Activated CD8-positive, alpha-beta memory T cell treated with anti-CD3 and anti-CD28 coated beads for 36 hours (primary cell): ENCODE measurements around the gene PTPN7. TPM values are rescaled to one million over a fixed set of nuclear protein-coding genes. Genes with fewer than 3 reads are reported as not detected.
"Not testable (repeated sequence)": the region's sequence is repeated elsewhere in the genome, so short reads cannot be mapped to it uniquely, and the experiment has no call there.

Experiments
- CTCF ChIA-PET: fragments of 350-600 bp; sonication (Branson Sonifier 250); formaldehyde crosslinking; loops from one replicate; lab custom pipeline; 2021; ENCODE audit warnings: antibody characterized with exemption; lab: Charles Lee
- POLR2A ChIA-PET: fragments of 350-600 bp; sonication (Branson Sonifier 250); formaldehyde crosslinking; loops from one replicate; lab custom pipeline; 2021; ENCODE audit warnings: antibody characterized with exemption; lab: Charles Lee
- total RNA-seq, 2 experiments: library from RNA; stranded (reverse); gene quantifications; one replicate each; pipeline ENCODE4 v1.2.3, GENCODE V29; 2021

PTPN7 gene
- total RNA-seq, 2 experiments from 2014 or later = 454 to 462 TPM

- POLR2A ChIA-PET = interaction anchor here (0.6 kb wide), 1 partner anchor 32 kb away, joined by 3 read pairs; no protein-coding TSS in a partner anchor
- CTCF ChIA-PET = interaction anchor here (0.6 to 2.0 kb wide), 2 partner anchors 130 to 265 kb away, joined by 3 to 6 read pairs; no protein-coding TSS in a partner anchor
These were observed 30.7 kb downstream of the PTPN7 start for GRCh38 chr1:202129453-202130296.

- CTCF ChIA-PET = interaction anchor here (0.6 kb wide), 1 partner anchor 11 kb away, joined by 3 read pairs; no protein-coding TSS in a partner anchor
- POLR2A ChIA-PET = no interaction called here
These were observed 32.4 kb downstream of the PTPN7 start for GRCh38 chr1:202127836-202128622.

GRCh38 chr1:202127061-202127460, 33.3 kb downstream of the PTPN7 start:
- ChIA-PET POLR2A (no interaction called here), CTCF (no interaction called here)

- POLR2A ChIA-PET = no interaction called here
These were observed 34.0 kb downstream of the PTPN7 start for GRCh38 chr1:202126426-202126825.

GRCh38 chr1:202125611-202126010, 34.8 kb downstream of the PTPN7 start:
- POLR2A ChIA-PET = no interaction called here
- CTCF ChIA-PET = no interaction called here

More at GRCh38 chr1:202126426-202126825, 34.0 kb downstream of the PTPN7 start:
- CTCF ChIA-PET = interaction anchor here (0.7 kb wide), 1 partner anchor 10 kb away, joined by 3 read pairs; no protein-coding TSS in a partner anchor

- POLR2A ChIA-PET = no interaction called here
- CTCF ChIA-PET = interaction anchor here (1.0 kb wide), 1 partner anchor 117 kb away, joined by 3 read pairs; no protein-coding TSS in a partner anchor
These were observed 36.3 kb downstream of the PTPN7 start for GRCh38 chr1:202124142-202124541.

GRCh38 chr1:202123336-202123813, 37.0 kb downstream of the PTPN7 start:
- CTCF ChIA-PET = interaction anchor here (1.0 kb wide), 1 partner anchor 116 kb away, joined by 3 read pairs; no protein-coding TSS in a partner anchor
- POLR2A ChIA-PET = no interaction called here

- POLR2A ChIA-PET = no interaction called here
- CTCF ChIA-PET = no interaction called here
These were observed 37.6 kb downstream of the PTPN7 start, which contains the start of gene GPR37L1 for GRCh38 chr1:202122639-202123335. Gene GPR37L1 (plus strand): TSS chr1:202122917. CDS start chr1:202122964, 47 bp downstream.

GRCh38 chr1:202121006-202121405, 39.4 kb downstream of the PTPN7 start:
- CTCF ChIA-PET = interaction anchor here (0.6 kb wide), 1 partner anchor 273 kb away, joined by 3 read pairs; no protein-coding TSS in a partner anchor
- POLR2A ChIA-PET = no interaction called here

- ChIA-PET CTCF (interaction anchor here (0.6 to 2.5 kb wide), 5 partner anchors 109 to 376 kb away, joined by 3 to 11 read pairs (median 3); no protein-coding TSS in a partner anchor), POLR2A (no interaction called here)
These were observed 42.5 kb downstream of the PTPN7 start for GRCh38 chr1:202117898-202118371.

- POLR2A ChIA-PET = no interaction called here
- CTCF ChIA-PET = no interaction called here
These were observed 44.1 kb downstream of the PTPN7 start for GRCh38 chr1:202116287-202116686.

GRCh38 chr1:202113690-202114300, 46.6 kb downstream of the PTPN7 start:
- POLR2A ChIA-PET = no interaction called here
- CTCF ChIA-PET = interaction anchor here (0.5 to 0.7 kb wide), 3 partner anchors 9 to 111 kb away, joined by 3 read pairs; no protein-coding TSS in a partner anchor

GRCh38 chr1:202112859-202113689, 47.3 kb downstream of the PTPN7 start:
- ChIA-PET POLR2A (no interaction called here), CTCF (interaction anchor here (0.6 to 1.2 kb wide), 2 partner anchors 49 to 99 kb away, joined by 3 read pairs; no protein-coding TSS in a partner anchor)

GRCh38 chr1:202111589-202111988, 48.8 kb downstream of the PTPN7 start:
- POLR2A ChIA-PET, CTCF ChIA-PET: not testable (repeated sequence)

GRCh38 chr1:202110977-202111376, 49.4 kb downstream of the PTPN7 start:
- ChIA-PET CTCF (no interaction called here), POLR2A (no interaction called here)

- CTCF ChIA-PET = interaction anchor here (1.4 kb wide), 1 partner anchor 11 kb away, joined by 4 read pairs; no protein-coding TSS in a partner anchor
- POLR2A ChIA-PET = no interaction called here
These were observed 52.3 kb downstream of the PTPN7 start for GRCh38 chr1:202107801-202108731.
